HG03521 (cell line): ENCODE results near the gene BAG5.
"Not testable (repeated sequence)": the region's sequence is repeated elsewhere in the genome, so short reads cannot be mapped to it uniquely, and the experiment has no call there.

Source experiments
- ATAC-seq: cut with Tn5 transposase; IDR thresholded peaks from one replicate; pipeline ENCODE4 v1.9.1; 2021; ENCODE audit warnings: mild to moderate bottlenecking, moderate library complexity; ENCODE audit not compliant: unreplicated experiment

Gene BAG5

DNA sequence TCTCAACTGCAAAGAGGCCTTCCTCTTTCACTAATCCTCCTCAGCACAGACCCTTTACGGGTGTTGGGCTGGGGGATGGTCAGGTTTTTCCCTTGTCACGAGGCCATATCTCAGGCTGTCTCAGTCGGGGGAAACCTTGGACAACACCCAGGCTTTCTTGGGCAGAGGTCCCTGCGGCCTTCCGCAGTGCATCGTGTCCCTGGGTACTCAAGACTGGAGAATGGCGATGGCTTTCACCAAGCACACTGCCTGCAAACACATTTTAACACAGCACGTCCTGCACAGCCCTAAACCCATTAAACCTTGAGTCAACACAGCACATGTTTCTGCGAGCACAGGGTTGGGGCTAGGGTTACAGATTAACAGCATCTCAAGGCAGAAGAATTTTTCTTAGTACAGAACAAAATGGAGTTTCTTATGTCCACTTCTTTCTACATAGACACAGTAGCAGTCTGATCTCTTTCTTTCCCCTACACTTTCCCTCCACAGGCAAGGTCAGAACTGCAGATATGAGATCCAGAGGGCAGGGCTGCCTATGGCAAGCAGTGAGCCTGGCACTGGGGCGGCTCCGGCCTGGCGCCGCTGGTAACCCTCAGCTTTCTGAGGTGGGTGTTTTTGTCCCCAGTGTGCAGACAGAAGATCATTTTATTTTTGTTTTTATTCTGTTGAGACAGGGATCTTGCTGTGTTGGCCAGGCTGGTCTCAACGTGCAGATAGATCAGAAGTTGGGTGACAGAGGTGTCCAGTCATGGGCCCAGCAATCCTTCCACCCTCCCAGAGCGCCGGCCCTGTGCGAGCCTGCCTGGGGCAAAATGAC, 36.8 kb downstream of the BAG5 start:
- not testable (repeated sequence) for ATAC-seq

DNA sequence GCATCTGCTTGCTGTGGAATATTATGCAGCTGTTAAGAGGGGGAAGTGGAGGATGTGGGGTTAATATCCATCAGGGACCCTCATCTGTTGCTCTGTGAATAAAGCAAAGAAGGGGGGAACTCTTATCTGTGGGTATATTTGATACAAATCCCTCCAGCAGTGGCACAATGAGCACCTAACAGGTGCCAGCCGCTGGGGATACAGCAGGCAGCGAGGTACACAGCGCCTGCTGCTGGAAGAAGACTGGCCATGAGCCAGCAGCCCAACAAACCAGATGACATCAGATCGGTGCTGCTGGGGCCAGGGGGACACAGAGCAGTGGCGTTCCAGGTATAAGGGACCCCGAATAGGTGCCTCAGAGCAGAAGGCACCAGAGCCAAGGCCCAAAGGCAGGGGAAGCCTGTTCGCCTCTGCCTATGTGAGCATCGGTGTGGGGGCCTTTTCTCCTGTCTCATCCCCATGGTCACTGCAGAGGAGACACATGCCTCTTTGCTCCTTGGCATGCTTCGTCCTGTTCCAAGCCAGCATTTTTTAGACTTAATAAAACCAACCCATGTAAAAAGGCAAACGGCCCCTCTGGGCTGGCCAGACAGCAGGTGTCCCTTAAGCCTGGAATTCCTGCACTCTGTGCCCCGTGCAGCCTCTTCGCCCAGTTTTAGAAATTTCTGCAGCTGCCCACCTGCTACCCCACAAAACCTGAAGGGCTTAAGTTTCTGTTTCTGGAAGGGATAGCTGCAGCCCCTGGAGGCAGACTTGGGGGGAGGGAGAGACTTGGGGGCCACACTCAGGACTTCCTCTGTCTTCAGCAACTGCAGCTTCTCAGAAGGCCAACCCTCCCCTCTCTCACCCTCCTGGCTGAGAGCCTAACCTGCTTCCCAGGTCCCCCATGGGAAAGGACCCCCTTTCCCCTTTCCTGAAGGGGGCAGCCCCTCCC, 38.2 kb downstream of the BAG5 start:
- no peak for ATAC-seq

DNA sequence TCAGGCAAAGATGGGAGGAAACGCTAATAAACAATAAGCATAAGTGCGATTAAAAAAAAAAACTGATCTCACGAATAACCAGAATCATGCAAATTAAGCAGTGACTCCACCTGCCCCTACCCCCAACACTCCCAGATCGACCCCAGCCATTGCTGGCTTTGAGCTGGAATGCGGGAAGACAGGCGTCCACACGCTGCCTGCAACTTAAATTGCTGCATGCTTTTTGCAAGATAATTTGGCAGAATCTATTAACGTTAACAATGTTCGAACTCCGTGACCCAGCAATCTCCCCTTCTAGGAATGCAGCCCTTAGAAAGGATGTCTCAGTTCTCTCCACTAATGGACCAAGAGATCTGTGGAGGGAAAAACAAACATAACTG, 38.9 kb downstream of the BAG5 start:
- ATAC-seq, result no peak

DNA sequence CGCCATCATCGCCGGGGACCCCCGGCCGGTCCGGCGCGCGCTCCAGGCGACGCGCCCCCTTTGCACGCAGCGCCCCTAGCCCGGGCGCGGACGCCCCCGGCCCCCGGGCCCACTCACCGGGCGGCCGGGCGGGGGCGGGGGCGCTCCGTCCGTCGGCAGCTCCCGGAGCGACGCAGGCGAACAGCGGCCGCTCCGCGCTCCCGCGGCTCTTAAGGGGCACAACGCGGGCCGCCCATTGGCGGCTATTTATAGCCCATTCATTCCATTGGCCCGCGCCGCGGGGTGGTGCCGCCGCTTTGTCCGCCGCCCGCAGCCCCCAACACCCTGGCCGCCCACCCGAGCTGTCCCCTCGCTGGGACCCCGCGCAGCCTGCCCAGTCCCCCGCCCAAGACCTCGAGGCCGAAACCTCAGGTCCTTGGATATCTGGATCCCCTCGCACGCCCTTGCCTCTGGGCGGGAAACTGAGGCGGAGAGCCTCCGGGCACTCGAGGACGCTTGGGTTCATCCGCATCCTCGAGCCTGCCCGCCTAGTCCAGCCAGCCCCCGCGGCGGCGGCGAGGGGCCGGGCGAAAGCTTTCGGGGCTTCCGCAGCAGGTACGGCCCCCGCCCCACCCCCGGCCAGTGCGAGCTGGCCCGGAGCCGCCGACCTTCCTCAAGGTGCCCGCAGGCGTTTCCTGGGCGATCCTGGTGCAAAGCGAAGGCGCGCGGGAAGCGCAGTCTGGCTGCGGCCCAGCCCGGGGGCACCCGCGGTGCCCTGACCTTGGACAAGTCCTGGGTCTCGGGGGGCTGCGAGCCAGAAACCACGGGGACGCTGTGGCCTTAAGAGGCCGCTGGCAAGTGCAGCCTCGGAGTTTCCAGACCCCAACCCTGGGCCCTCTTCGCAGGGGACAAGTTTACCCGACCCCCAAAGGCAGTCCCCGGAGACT, 39.5 kb downstream of the BAG5 start, which contains the start of gene CKB:
Gene CKB (minus strand): TSS at position 182 of the 926 bp plus-strand sequence. CDS start 337 bp downstream, outside the sequence.
- no peak for ATAC-seq

DNA sequence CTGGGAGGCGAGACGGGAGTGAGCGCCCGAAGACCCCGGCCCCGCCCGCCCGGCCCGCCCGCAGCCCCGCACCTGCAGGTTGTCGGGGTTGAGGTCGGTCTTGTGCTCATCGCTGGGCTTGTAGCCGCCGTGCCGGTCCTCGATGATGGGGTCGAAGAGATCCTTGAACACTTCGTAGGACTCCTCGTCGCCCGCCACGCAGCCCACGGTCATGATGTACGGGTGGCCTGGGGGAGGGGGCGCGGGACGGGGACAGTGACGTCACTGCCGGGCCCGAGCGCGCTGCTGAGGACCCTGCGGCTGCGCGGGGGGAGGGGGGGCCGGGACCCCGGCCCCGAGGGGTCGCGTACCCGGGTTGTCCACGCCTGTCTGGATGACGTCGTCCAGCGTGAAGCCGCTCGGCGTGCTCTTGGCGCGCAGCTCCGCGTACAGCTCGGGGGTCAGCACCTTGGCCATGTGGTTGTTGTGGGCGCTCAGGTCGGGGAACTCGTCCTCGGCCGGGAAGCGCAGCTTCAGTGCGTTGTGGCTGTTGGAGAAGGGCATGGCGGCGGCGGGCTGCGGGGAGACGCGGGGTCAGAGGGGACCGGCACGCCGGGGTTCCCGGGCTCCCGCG, 40.4 kb downstream of the BAG5 start:
- ATAC-seq, result no peak

DNA sequence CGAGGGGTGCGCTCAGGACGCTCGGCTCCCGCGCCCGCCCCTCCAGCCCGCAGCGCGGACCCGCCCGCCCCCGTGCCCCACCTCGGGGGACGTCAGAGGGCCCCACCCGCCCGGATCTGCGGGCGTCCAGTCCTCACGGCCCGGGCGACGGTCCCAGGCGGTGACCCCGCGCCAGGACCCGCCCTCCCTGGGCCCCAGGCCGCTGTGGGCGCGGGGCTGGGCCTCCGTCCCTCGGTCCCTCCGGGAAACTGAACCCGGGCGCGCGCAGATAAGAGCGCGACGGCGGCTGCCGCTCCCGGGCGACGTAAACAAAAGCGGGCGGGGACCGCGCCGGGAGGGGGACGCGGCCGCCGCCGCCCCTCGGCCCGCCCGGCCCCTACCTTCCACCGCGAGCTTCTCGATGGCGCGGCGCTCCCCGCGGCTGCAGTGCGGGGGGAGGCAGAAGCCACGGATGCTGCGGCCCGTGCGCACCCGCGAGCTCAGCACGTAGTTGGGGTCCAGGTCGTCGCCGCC, 41.0 kb downstream of the BAG5 start:
- ATAC-seq, result no peak

DNA sequence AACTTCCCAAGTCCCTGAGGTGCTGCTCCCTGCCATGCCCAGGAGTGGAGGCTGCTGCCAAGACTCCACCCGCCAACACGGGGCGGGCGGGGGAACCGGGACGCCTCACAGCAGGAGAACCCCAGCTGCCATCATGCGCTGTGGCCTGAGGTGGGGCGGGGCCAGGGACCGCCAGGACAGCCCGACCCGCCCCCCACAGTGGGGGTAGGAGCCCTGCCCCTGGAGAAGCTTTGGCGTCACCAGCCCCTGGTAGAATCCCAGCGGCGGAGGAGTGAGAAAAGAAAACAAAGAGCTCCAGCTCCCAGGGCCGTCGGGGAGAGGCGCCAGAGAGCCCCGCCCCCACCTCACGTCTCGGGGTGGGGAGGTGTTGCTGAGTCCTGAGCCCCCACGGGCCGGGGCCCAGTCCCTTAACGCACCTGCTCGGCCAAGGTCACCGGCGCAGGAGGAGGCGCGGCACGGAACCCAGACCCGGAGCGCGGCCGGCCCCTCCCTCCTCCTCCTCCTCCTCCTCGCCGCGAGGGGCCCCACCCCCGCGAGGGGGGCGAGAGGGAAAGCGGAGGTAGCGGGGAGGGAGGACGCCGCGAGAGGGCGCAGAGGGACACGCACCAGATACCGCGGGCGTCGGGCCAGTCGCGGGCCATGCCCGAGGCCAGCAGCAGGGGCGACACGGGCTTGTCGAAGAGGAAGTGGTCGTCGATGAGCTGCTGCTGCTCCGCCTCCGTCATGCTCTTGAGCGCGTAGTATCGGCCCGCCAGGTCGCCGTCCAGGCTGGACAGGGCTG, 41.6 kb downstream of the BAG5 start:
- no peak for ATAC-seq

DNA sequence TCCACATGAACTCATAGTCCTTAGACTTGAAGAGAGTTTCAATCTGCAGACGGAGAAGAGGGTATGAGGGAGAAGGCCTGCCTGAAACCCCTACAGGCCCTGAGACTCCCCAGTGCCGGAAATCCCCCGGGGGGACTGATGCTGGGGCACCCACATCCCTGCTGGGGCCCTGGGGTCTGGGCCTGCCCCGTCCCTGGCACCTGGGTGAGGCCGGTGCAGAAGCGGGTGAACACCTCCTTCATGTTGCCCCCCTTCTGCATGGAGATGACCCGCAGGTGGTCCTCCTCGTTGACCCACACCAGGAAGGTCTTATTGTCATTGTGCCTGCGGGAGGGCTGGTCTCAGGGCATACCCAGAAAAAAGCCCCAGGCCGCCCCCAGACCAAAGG, 42.2 kb downstream of the BAG5 start:
- ATAC-seq, result no peak

DNA sequence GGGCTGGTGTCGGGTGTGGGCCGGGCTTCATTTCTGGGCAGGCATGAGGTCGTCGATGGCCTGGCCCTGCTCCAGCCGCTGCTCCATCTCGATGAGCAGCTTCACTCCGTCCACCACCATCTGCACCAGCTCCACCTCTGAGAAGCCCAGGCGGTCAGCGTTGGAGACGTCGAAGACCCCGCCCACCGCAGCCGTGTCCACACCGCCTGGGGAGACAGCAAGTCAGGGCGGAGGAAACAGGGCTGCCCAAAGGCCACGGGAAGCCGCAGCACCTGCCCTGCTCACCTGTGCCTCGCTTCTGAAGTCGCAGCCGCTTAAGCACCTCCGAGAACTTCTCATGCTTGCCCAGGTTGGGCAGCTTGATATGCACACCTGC, 42.6 kb downstream of the BAG5 start:
- ATAC-seq, result no peak

DNA sequence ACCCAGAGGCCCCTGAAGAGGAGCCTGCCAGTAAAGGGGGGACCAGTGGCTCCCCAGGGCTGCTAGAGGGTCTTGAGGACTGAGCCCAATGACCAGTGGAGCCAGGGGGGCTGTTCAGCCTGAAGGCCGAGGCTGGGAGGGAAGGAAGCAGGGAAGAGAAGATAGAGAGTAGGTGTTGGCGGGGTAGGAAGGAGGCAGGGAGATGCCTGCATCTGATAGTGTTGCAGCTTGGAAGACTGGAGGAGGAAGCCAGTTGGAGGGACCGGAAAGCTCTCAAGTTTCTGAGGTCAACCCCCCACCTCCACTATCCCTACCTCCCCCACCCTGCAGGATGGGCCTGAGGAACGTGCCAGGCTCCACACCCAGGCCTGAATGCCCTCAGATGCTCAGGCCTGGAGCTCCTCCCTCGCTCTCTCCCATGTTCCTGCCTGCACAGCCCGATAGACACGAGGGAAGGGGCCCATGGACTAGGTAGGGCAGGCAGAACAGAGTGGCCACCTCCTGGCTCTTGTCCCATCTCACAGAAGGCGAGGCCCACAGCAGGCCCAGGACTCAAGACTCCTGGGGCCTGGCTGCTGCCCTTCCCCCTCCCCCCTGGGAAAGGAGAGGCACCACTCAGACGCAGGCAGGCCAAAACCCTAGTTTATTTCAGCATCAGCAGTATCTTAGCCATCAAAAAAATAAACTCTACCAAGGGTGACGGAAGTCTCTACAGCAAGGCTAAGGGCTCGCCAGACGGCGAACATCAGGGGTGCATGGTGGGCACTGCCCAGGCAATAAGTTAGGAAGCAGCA, 43.2 kb downstream of the BAG5 start:
- no peak for ATAC-seq

DNA sequence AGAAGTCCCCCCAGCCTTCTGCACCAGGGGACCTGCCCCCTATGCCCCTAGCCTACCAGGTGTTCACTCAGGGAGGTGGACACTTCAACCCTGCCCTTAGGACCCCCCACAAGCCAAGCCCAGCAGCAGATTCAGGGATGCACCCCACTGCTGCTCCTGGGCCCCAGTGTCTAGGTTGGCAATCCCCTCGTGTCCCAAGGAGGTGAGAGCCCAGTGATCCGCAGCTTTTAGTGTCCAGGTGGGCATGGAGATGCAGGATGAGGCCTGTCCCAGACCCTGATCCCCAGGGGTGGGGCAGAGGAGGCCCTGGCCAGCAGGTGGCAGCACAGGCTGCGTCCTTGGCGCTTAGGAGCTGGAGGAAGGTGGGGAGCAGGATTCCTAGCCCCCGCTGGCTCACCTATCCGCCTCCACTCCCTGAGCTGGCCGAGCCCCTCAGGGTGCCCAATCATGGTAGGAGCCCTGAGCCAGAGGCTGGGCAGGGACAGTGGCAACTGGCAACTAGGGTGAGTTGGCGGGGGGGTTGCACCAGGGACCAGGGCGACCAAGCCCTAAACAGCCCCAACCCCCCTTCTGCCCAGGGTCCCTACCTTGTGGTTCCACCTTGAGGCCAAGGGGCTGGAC, 43.9 kb downstream of the BAG5 start:
- ATAC-seq, result no peak

DNA sequence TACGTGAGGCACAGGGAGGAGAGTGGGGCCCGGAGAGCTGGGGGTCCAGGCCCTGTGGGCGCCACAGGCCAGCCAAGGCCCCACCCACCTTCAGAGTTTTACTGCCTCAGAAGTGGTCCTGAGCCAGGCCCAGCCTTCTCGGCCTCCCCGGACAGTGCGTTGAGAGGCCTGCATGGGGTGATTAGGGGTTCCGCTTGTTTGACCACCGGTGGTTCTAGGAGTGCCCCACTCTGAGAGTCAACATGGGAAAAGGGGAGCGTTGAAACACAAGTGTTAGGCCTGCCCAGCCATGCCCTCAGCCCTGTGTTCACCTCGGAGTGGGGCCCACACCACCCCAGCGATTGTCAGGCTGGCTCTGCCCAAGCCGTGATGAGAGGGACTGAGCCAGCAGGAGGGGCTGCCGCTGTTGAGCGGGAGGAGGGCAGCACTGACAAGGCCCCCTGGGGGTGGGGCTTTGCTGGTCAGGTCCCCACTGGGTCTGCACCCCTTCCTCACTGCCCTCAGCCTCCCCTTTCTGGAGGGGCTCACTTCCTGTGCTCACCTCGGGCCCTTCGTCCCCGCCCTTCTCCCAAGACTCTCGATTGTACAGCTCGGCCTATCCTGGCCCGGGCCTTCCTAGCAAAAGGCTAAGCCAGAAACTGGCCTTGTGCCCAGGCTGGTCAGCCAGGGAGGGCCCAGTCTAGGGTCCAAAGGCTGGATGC, 44.6 kb downstream of the BAG5 start:
- no peak for ATAC-seq

DNA sequence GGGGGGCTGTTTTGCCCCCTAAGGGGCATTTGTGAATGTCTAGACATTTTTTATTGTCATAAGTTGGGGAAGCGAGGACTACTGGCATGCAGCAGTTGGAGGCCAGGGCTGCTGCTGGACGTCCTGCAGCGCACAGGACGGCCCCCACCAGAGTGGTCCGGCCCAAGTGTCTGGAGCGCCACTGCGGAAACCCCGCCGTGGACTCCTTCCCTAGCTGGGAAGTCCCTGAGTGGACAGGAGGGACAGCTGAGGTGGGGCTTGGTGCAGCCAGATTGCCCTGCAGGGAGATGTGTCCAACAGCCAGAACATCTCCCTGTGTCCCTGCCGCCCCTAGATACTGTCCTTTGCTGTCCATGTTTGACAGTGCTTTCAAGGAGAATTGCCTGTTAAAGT, 45.3 kb downstream of the BAG5 start:
- no peak for ATAC-seq

DNA sequence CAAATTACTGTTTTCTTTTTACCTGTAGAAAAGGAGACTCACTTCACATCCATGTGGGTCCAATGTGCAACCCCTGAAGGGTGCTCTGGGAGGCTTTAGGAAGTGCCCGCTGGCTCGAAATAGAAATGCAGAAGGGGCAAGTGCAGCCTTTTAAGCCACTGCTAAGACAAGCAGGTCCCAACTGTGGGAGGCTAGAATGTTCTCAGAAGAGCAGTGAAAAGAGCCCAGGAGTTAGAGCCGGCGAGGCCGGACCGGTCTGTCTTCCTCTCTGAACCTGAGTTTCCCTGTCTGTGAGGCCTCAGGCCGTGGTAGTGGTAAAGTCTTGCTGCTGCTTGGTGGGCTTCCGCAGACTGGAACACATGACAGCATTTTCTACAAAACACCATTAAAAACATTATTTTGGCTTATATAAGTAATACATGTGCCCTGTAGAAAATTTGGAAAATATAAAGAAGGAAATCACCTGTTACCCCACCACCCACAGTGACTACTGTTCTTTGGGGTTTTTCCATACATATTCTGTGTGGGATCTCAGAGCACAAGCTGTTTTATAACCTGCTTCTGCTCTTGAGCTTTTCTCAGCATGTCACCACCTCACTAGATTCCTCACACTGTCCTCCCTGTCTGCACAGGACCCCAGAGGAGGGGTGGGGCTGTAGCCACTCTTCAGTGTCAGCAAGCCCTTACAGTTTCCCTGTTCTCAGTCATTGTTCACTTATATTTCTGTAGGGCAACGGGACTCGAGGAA, 45.9 kb downstream of the BAG5 start:
- ATAC-seq, result no peak

DNA sequence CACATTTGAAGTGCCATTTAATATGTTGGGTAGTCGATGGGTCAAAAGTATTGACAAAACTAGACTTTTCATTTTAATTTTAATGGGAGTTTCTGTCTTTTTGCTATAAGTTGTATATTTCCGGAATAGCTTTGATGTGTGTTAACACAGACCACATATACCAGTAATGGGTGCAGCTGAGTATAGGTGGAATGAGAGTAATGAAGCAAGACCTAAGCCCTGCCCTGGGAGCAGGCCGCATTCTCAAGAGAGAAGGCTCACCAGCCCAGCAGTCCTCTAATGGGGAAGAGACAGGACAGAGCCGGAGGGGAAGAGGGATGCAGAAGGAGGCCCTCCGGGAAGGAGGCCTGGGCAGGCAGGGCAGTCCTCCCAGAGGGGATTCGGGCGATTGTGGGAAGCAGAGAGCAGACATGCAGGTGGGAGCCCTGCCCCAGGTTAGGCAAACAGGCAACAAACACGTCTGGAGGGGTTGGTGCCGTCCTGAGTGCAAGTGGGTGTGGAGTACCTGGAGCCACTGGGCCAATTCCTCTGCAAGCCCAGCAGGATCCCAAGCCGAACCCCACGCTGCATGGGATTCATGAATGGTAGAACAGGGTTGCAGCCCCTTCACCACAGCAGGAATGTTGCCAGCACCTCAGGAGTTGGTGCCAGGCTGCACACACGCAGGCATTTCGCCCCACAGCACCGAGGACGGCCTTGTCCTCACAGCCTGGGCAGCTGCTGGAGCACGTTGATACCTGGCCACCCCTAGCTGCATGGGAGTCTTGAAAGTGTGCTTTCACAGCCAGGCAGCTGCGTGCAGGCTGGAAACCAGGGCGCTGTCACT, 47.6 kb downstream of the BAG5 start:
- ATAC-seq, result no peak
